ENCODE measurements around the gene TLR9.

Gene TLR9

GRCh38 chr3:52218937-52219650 lies 6.4 kb downstream of the TLR9 start:
- Histone ChIP-seq H3K27me3 (ENCODE audit: control insufficient read depth in 1 of 2, insufficient read depth in 2 of 2, low read length in 2 of 2) (no peaks in the 10 kb centered on the region), H3K27ac (ENCODE audit: low read depth, low read length) (no peak overlapping the region), H3K9ac (ENCODE audit: low read length) (no peak overlapping the region), H3K4me1 (ENCODE audit: insufficient read depth, low read length) (peaks cover 17% of the 10 kb centered on the region), H3K36me3 (ENCODE audit: insufficient read depth, low read length) (peaks cover 16% of the 10 kb centered on the region), H3K9me3 (ENCODE audit: low read length) (no peaks in the 10 kb centered on the region), H3K4me3 (ENCODE audit: low read depth in 1 of 2, low read length in 2 of 2) (no peak overlapping the region)

GRCh38 chr3:52218454-52218853 lies 7.0 kb downstream of the TLR9 start:
- Histone ChIP-seq H3K9ac (ENCODE audit: low read length) (no peak overlapping the region), H3K27ac (ENCODE audit: low read depth, low read length) (no peak overlapping the region), H3K4me3 (ENCODE audit: low read depth in 1 of 2, low read length in 2 of 2) (no peak overlapping the region), H3K9me3 (ENCODE audit: low read length) (no peaks in the 10 kb centered on the region), H3K4me1 (ENCODE audit: insufficient read depth, low read length) (peaks cover 17% of the 10 kb centered on the region), H3K27me3 (ENCODE audit: control insufficient read depth in 1 of 2, insufficient read depth in 2 of 2, low read length in 2 of 2) (no peaks in the 10 kb centered on the region), H3K36me3 (ENCODE audit: insufficient read depth, low read length) (peaks cover 20% of the 10 kb centered on the region)

DNA sequence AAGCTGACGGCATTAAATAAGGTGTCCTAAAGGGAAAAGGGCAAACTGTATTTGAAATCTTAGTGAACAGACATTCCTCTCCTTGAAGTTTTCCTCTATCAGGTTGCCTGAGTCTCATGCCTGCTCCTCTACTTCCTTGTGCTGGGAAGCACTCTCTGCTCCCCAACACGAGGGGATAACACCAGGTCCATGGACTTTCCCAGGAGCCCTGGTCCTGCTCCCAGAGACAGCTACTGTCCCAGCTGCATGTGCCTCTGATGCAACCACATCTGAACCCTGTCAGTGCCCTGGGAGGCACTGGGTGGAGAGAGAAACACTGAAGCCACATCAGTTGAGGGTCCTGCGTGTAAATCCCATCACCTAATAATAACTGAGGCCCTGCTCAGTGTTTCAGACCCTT lies 7.4 kb downstream of the TLR9 start:
- H3K9me3 ChIP-seq (ENCODE audit: low read length), result no peaks in the 10 kb centered on the region
- peaks cover 17% of the 10 kb centered on the region for H3K4me1 ChIP-seq (ENCODE audit: insufficient read depth, low read length)
- no peak overlapping the region for H3K9ac ChIP-seq (ENCODE audit: low read length)
- no peaks in the 10 kb centered on the region for H3K27me3 ChIP-seq (ENCODE audit: control insufficient read depth in 1 of 2, insufficient read depth in 2 of 2, low read length in 2 of 2)
- no peak overlapping the region for H3K27ac ChIP-seq (ENCODE audit: low read depth, low read length)
- H3K4me3 ChIP-seq (ENCODE audit: low read depth in 1 of 2, low read length in 2 of 2), result no peak overlapping the region
- H3K36me3 ChIP-seq (ENCODE audit: insufficient read depth, low read length), result peaks cover 22% of the 10 kb centered on the region

DNA sequence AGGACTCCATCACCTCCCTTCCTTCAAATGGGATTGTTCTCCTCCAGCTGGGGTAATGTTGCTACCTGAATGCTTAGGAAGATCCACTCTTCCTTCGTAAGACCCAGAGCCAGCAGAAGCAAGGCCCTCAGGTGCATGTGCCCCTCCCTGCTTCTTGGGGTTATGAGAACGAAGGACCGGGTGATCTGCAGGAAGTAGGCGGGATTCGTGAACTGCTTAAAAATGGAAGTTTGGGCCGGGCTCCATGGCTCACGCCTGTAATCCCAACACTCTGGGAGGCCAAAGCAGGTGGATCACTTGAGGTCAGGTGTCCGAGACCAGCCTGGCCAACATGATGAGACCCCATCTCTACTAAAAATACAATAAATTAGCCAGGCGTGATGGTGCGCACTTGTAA lies 8.0 kb downstream of the TLR9 start:
- Histone ChIP-seq H3K9ac (ENCODE audit: low read length) (no peak overlapping the region), H3K27me3 (ENCODE audit: control insufficient read depth in 1 of 2, insufficient read depth in 2 of 2, low read length in 2 of 2) (no peaks in the 10 kb centered on the region), H3K4me1 (ENCODE audit: insufficient read depth, low read length) (peaks cover 17% of the 10 kb centered on the region), H3K4me3 (ENCODE audit: low read depth in 1 of 2, low read length in 2 of 2) (no peak overlapping the region), H3K27ac (ENCODE audit: low read depth, low read length) (no peak overlapping the region), H3K36me3 (ENCODE audit: insufficient read depth, low read length) (peaks cover 28% of the 10 kb centered on the region), H3K9me3 (ENCODE audit: low read length) (no peaks in the 10 kb centered on the region)

DNA sequence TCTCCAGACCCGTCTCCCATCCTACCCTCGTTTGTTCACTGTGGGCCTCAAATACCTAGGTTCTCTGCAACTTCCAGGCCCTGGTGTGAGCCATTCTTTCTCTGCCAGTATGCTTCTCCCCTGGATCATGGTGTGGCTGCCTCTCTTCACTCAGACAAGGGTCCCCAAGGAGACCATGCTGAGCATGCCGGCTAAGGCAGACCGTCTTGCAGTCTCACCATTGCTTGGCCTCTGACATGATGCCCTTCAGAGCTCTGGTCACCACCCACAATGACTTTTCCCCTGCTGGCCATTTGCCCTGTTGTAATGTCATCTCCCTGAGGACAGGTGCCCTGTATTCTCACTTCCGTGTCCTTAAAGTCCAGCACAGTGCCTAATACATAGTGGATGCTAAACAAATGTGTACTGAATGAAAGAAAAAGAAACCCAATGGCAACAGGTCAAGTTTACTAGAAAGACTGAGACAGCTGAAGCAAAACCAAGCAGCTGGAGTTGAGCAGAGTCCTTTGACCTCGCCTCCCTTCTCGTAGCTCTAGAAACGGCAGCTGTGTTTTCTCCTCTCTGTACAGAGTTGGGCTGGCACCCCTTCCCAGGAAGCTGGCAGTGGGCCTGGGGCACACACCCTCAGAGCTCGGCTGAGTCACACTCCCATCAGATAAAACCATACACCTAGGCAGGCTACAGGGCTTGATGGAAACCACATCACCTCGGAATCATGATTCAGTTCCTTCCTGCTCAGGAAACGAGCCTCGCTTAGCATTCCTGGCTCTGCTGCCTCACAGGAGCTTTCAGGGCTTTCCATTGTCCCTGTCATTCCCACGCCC lies 8.6 kb downstream of the TLR9 start:
- Histone ChIP-seq H3K27ac (ENCODE audit: low read depth, low read length) (peak overlapping the region; percentile 42), H3K9ac (ENCODE audit: low read length) (no peak overlapping the region), H3K9me3 (ENCODE audit: low read length) (no peaks in the 10 kb centered on the region), H3K4me3 (ENCODE audit: low read depth in 1 of 2, low read length in 2 of 2) (no peak overlapping the region), H3K27me3 (ENCODE audit: control insufficient read depth in 1 of 2, insufficient read depth in 2 of 2, low read length in 2 of 2) (no peaks in the 10 kb centered on the region), H3K36me3 (ENCODE audit: insufficient read depth, low read length) (peaks cover 34% of the 10 kb centered on the region), H3K4me1 (ENCODE audit: insufficient read depth, low read length) (peaks cover 17% of the 10 kb centered on the region)

- Histone ChIP-seq H3K9ac (ENCODE audit: low read length) (no peak overlapping the region), H3K27ac (ENCODE audit: low read depth, low read length) (no peak overlapping the region), H3K4me1 (ENCODE audit: insufficient read depth, low read length) (peaks cover 12% of the 10 kb centered on the region), H3K36me3 (ENCODE audit: insufficient read depth, low read length) (peaks cover 49% of the 10 kb centered on the region), H3K4me3 (ENCODE audit: low read depth in 1 of 2, low read length in 2 of 2) (no peak overlapping the region), H3K9me3 (ENCODE audit: low read length) (no peaks in the 10 kb centered on the region), H3K27me3 (ENCODE audit: control insufficient read depth in 1 of 2, insufficient read depth in 2 of 2, low read length in 2 of 2) (no peaks in the 10 kb centered on the region)
Measured at GRCh38 chr3:52215351-52215750, 10.1 kb downstream of the TLR9 start.

- no peak overlapping the region for H3K9ac ChIP-seq (ENCODE audit: low read length)
- H3K36me3 ChIP-seq (ENCODE audit: insufficient read depth, low read length), result peaks cover 63% of the 10 kb centered on the region
- H3K9me3 ChIP-seq (ENCODE audit: low read length), result no peaks in the 10 kb centered on the region
- no peaks in the 10 kb centered on the region for H3K27me3 ChIP-seq (ENCODE audit: control insufficient read depth in 1 of 2, insufficient read depth in 2 of 2, low read length in 2 of 2)
- no peak overlapping the region for H3K27ac ChIP-seq (ENCODE audit: low read depth, low read length)
- peaks cover 12% of the 10 kb centered on the region for H3K4me1 ChIP-seq (ENCODE audit: insufficient read depth, low read length)
- H3K4me3 ChIP-seq (ENCODE audit: low read depth in 1 of 2, low read length in 2 of 2), result no peak overlapping the region
Measured at GRCh38 chr3:52213901-52214300, 11.5 kb downstream of the TLR9 start.

GRCh38 chr3:52213005-52213404 lies 12.4 kb downstream of the TLR9 start:
- Histone ChIP-seq H3K9ac (ENCODE audit: low read length) (no peak overlapping the region), H3K27me3 (ENCODE audit: control insufficient read depth in 1 of 2, insufficient read depth in 2 of 2, low read length in 2 of 2) (no peaks in the 10 kb centered on the region), H3K27ac (ENCODE audit: low read depth, low read length) (no peak overlapping the region), H3K4me1 (ENCODE audit: insufficient read depth, low read length) (peaks cover 12% of the 10 kb centered on the region), H3K36me3 (ENCODE audit: insufficient read depth, low read length) (peaks cover 72% of the 10 kb centered on the region), H3K9me3 (ENCODE audit: low read length) (no peaks in the 10 kb centered on the region), H3K4me3 (ENCODE audit: low read depth in 1 of 2, low read length in 2 of 2) (no peak overlapping the region)

- no peak overlapping the region for H3K27ac ChIP-seq (ENCODE audit: low read depth, low read length)
- no peaks in the 10 kb centered on the region for H3K9me3 ChIP-seq (ENCODE audit: low read length)
- no peak overlapping the region for H3K4me3 ChIP-seq (ENCODE audit: low read depth in 1 of 2, low read length in 2 of 2)
- no peak overlapping the region for H3K9ac ChIP-seq (ENCODE audit: low read length)
- H3K27me3 ChIP-seq (ENCODE audit: control insufficient read depth in 1 of 2, insufficient read depth in 2 of 2, low read length in 2 of 2), result no peaks in the 10 kb centered on the region
- H3K36me3 ChIP-seq (ENCODE audit: insufficient read depth, low read length), result peaks cover 84% of the 10 kb centered on the region
- H3K4me1 ChIP-seq (ENCODE audit: insufficient read depth, low read length), result peaks cover under 1% of the 10 kb centered on the region
Measured at GRCh38 chr3:52211268-52211891, 14.1 kb downstream of the TLR9 start.

DNA sequence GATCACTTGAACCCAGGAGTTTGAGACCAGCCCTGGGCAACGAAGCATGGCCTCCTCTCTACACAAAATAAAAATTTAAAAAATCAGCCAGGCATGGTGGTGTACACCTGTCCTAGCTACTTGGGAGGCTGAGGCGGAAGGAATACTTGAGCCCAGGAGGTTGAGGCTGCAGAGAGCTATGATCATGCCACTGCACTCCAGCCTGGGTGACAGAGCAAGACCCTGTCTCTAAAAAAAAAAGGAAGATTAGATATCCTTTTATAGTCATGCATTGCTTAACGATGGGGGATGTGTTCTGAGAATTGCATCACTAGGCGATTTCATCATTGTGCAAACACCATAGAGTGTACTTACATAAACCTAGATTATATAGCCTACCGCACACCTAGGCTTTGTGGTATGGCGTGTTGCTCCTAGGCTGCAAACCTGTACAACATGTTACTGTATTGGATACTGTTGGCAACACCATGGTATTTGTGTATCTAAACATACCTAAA lies 14.8 kb downstream of the TLR9 start:
- peaks cover 90% of the 10 kb centered on the region for H3K36me3 ChIP-seq (ENCODE audit: insufficient read depth, low read length)
- H3K27me3 ChIP-seq (ENCODE audit: control insufficient read depth in 1 of 2, insufficient read depth in 2 of 2, low read length in 2 of 2), result no peaks in the 10 kb centered on the region
- H3K4me1 ChIP-seq (ENCODE audit: insufficient read depth, low read length), result no peaks in the 10 kb centered on the region
- no peak overlapping the region for H3K27ac ChIP-seq (ENCODE audit: low read depth, low read length)
- H3K9ac ChIP-seq (ENCODE audit: low read length), result no peak overlapping the region
- no peaks in the 10 kb centered on the region for H3K9me3 ChIP-seq (ENCODE audit: low read length)
- no peak overlapping the region for H3K4me3 ChIP-seq (ENCODE audit: low read depth in 1 of 2, low read length in 2 of 2)

- no peak overlapping the region for H3K27ac ChIP-seq (ENCODE audit: low read depth, low read length)
- H3K9ac ChIP-seq (ENCODE audit: low read length), result no peak overlapping the region
- H3K36me3 ChIP-seq (ENCODE audit: insufficient read depth, low read length), result peaks cover 90% of the 10 kb centered on the region
- H3K9me3 ChIP-seq (ENCODE audit: low read length), result no peaks in the 10 kb centered on the region
- H3K27me3 ChIP-seq (ENCODE audit: control insufficient read depth in 1 of 2, insufficient read depth in 2 of 2, low read length in 2 of 2), result no peaks in the 10 kb centered on the region
- H3K4me1 ChIP-seq (ENCODE audit: insufficient read depth, low read length), result no peaks in the 10 kb centered on the region
- H3K4me3 ChIP-seq (ENCODE audit: low read depth in 1 of 2, low read length in 2 of 2), result no peak overlapping the region
Measured at GRCh38 chr3:52210037-52210436, 15.4 kb downstream of the TLR9 start.

Measured in muscle layer of colon (tissue), 2 donors.